ENCODE data around the gene PCBD1. TPM values are rescaled to one million over a fixed set of nuclear protein-coding genes. Genes with fewer than 3 reads are reported as not detected.

The PCBD1 gene
- total RNA-seq, 1 donor from 2014 or later = 36.8 TPM

DNA sequence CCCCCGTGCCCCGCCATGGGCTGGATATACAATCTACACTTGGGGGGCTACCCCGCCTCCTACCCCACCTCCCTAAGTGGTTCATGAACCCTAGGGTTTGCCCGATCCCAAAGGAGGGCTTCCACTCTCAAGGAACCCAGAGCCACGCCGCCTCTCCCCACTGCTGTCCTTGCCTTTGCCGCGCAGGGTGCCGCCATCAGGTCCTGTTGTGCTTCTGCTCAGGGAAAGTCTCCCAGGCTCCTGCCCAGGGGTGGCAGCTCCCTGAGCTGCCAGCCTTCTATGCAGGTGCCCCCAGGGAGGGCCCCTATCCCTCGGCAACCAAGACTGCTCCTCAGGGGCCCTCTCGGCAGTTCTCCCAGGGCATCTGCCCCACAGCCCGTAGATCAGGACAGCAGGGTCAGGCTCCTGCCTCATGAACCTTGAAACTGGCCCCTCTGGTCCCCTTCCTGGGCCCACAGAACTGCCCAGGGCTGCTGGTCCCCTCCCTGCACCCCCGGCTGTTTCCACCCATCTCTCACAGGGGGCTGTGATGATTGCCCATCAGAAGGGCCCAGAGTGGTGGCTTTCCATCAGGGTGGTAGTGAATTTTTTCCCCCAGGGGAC lies 13.0 kb upstream of the PCBD1 start:
- Histone ChIP-seq H3K27me3 (no peaks in the 10 kb centered on the region), H3K36me3 (no peaks in the 10 kb centered on the region), H3K4me1 (no peaks in the 10 kb centered on the region), H3K27ac (no peak overlapping the region), H3K9me3 (no peaks in the 10 kb centered on the region), H3K4me3 (no peak overlapping the region)
- DNase-seq (ENCODE audit: extremely low spot score in 2 of 2) = no peak
- intact Hi-C loops (cut with DNase I) = no loop called here
- TF ChIP-seq, protein P1, sequence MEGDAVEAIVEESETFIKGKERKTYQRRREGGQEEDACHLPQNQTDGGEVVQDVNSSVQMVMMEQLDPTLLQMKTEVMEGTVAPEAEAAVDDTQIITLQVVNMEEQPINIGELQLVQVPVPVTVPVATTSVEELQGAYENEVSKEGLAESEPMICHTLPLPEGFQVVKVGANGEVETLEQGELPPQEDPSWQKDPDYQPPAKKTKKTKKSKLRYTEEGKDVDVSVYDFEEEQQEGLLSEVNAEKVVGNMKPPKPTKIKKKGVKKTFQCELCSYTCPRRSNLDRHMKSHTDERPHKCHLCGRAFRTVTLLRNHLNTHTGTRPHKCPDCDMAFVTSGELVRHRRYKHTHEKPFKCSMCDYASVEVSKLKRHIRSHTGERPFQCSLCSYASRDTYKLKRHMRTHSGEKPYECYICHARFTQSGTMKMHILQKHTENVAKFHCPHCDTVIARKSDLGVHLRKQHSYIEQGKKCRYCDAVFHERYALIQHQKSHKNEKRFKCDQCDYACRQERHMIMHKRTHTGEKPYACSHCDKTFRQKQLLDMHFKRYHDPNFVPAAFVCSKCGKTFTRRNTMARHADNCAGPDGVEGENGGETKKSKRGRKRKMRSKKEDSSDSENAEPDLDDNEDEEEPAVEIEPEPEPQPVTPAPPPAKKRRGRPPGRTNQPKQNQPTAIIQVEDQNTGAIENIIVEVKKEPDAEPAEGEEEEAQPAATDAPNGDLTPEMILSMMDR (IDR thresholded peaks at IDR 0.05) = no peak
- TF ChIP-seq POLR2A (IDR thresholded peaks at IDR 0.05) (no peak), POLR2AphosphoS5 (IDR thresholded peaks at IDR 0.05; ENCODE audit: insufficient read depth in 1 of 2, low read depth in 1 of 2) (no peak)

DNA sequence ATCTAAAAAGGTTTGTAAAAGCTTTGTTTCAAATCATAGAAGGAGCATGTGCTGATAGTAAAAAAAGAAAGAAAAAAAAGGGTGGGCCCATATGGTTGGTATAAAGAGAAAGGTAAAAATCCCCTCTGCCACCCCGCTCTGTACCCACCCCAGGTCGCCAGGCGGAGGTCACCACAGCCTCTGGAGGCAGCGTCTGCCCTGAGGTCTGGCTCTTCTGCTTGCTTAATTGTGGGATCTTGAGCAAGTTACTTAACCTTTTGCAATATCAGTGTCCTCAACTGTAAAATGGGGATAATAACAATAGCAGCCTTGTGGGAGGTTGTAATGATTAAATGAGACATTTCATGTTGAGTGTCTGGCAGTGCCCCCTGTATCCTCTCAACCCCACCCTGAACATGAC lies 10.7 kb upstream of the PCBD1 start:
- Histone ChIP-seq H3K36me3 (no peaks in the 10 kb centered on the region), H3K9me3 (no peaks in the 10 kb centered on the region), H3K4me1 (no peaks in the 10 kb centered on the region), H3K27me3 (no peaks in the 10 kb centered on the region), H3K4me3 (no peak overlapping the region), H3K27ac (no peak overlapping the region)
- DNase-seq (ENCODE audit: extremely low spot score in 2 of 2) = no peak
- intact Hi-C loops (cut with DNase I) = no loop called here
- no peak for TF ChIP-seq POLR2A (IDR thresholded peaks at IDR 0.05)
- no peak for TF ChIP-seq POLR2AphosphoS5 (IDR thresholded peaks at IDR 0.05; ENCODE audit: insufficient read depth in 1 of 2, low read depth in 1 of 2)
- TF ChIP-seq, protein P1 (IDR thresholded peaks at IDR 0.05) = no peak

DNA sequence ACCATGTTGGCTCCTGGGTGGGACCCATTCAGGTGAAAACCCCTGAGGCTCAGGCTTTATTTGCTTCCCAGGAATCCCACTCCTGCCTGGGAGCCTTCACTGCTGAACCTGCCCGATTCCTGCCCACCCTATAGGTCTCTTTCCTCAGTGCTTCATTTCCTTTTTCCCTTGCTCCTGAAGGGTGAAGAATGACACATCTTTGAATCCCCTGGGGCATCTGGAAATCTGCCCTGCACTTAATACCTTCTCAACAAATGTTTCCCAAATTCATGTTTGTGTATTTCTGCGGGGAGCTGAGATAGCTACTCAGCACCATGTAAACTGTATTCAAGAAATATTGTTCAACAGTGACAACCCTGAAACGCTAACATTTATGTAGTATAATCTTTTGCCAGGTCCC lies 10.3 kb upstream of the PCBD1 start:
- Histone ChIP-seq H3K27me3 (no peaks in the 10 kb centered on the region), H3K36me3 (no peaks in the 10 kb centered on the region), H3K9me3 (no peaks in the 10 kb centered on the region), H3K4me3 (no peak overlapping the region), H3K4me1 (no peaks in the 10 kb centered on the region), H3K27ac (no peak overlapping the region)
- DNase-seq (ENCODE audit: extremely low spot score in 2 of 2) = no peak
- intact Hi-C loops (cut with DNase I) = no loop called here
- TF ChIP-seq POLR2A (IDR thresholded peaks at IDR 0.05) (no peak), POLR2AphosphoS5 (IDR thresholded peaks at IDR 0.05; ENCODE audit: insufficient read depth in 1 of 2, low read depth in 1 of 2) (no peak)
- TF ChIP-seq, protein P1 (IDR thresholded peaks at IDR 0.05) = no peak

DNA sequence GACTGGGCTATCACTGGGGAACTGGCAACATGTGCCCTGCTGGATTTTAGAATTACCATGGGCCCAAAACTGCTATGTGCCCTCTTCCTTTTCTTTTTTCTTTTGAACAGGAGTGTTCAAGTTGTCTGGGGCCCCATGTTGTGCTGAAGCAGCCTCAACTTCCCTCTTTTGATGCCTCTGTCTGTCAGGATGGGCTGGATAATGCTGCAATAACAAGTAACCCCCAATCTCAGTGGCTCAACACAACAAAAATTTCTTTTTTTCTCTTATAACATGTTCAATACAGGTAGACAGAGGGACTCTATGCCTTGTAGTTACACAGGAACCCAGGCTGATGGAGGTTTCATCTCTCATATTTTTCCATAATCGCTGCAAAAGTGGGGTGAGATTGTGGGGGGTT lies 8.2 kb upstream of the PCBD1 start:
- TF ChIP-seq, protein P1 (IDR thresholded peaks at IDR 0.05) = no peak
- no peak for TF ChIP-seq POLR2AphosphoS5 (IDR thresholded peaks at IDR 0.05; ENCODE audit: insufficient read depth in 1 of 2, low read depth in 1 of 2)
- TF ChIP-seq POLR2A (IDR thresholded peaks at IDR 0.05) = no peak
- intact Hi-C loops (cut with DNase I) = no loop called here
- Histone ChIP-seq H3K4me3 (no peak overlapping the region), H3K9me3 (no peaks in the 10 kb centered on the region), H3K4me1 (no peaks in the 10 kb centered on the region), H3K27ac (no peak overlapping the region), H3K36me3 (no peaks in the 10 kb centered on the region), H3K27me3 (no peaks in the 10 kb centered on the region)
- no peak for DNase-seq (ENCODE audit: extremely low spot score in 2 of 2)

DNA sequence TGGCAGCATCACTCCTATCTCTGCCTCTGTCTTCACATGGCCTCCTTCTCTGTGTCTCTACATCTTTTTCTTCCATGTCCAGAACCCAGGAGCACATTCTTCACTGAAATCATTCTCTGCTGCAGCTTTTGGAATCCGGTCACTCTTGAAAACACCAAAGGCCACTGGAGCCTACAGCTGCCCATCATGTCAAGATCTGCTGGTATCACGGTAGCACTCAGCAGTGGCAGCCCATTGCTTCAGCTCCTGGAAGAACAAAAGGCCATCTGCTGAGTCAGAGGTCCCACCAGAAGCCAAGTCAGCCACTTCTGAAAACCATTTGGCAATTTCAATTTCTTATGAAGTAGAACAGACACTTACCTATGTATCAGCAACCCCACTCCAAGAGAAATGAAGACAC lies 6.1 kb upstream of the PCBD1 start:
- Histone ChIP-seq H3K36me3 (no peaks in the 10 kb centered on the region), H3K4me1 (no peaks in the 10 kb centered on the region), H3K9me3 (no peaks in the 10 kb centered on the region), H3K27ac (no peak overlapping the region), H3K4me3 (no peak overlapping the region), H3K27me3 (no peaks in the 10 kb centered on the region)
- TF ChIP-seq POLR2AphosphoS5 (IDR thresholded peaks at IDR 0.05; ENCODE audit: insufficient read depth in 1 of 2, low read depth in 1 of 2) = no peak
- no peak for DNase-seq (ENCODE audit: extremely low spot score in 2 of 2)
- intact Hi-C loops (cut with DNase I) = no loop called here

Measured in vagina (tissue), 2 donors.